HS-27A (cell line): Measurements from ENCODE around the gene TIMM44.

Experiments
- DNase-seq: peaks from one replicate; pipeline ENCODE4 v3.0.0-alpha.2; 2012; ENCODE audit warnings: low read depth, missing footprints

The TIMM44 gene, protein sequence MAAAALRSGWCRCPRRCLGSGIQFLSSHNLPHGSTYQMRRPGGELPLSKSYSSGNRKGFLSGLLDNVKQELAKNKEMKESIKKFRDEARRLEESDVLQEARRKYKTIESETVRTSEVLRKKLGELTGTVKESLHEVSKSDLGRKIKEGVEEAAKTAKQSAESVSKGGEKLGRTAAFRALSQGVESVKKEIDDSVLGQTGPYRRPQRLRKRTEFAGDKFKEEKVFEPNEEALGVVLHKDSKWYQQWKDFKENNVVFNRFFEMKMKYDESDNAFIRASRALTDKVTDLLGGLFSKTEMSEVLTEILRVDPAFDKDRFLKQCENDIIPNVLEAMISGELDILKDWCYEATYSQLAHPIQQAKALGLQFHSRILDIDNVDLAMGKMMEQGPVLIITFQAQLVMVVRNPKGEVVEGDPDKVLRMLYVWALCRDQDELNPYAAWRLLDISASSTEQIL

DNA sequence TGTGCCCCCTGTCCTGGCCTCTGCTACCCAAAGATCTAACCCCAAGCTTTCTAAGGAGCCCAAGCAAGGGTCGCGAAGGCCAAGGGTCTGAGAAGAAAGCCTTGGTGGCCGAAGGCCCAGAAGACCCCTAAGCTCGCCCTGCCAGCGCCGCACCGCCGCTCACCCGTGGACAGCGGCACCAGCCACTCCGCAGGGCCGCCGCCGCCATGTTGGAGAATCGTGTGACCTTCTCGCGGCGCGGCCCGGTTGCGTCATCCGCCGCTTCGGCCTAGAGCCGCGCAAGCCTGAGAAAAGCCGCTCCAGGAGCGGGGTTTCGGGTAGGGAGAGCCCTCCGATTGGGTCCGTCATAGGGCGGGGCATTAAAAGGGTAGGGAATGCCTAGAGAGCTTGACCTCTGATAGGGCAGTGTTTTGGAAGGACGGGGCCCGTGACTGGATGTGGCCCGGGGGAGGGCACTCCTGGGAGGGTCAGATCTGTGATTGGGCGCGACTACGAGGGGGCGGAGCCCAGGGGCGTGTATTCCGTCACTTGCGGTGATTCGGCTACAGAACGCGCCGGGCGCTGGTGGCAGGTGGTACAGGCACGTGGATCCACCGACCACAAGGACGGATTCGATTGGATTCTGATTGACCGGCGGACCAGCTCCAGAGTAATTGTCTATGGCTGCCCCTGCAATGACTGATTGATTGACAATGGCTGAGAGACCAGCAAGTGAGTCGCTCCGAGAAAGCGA is at the start of gene TIMM44:
Gene TIMM44, minus strand, starts transcription at position 223 of the 733 bp plus-strand sequence. Its CDS starts 15 bp downstream, at position 208.
- peak; percentile 94 for DNase-seq

DNA sequence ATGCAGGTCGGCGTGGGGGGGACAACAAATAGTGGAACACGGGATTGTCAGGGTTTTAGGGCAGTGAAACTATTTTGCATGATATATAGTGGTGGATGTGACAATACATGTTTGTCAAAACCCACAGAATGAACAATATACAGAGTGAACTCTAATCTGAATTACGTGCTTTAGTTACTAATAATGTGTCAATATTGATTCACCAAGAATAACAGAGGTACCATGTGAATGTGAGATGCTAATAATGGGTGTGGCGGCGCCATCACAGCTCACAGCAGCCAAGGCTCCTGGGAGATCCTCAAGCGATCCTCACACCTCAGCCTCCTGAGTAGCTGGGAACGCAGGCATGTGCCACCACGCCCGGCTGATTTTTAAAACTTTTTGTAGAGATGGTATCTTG is 49.1 kb upstream of the TIMM44 start:
- no peak for DNase-seq

DNA sequence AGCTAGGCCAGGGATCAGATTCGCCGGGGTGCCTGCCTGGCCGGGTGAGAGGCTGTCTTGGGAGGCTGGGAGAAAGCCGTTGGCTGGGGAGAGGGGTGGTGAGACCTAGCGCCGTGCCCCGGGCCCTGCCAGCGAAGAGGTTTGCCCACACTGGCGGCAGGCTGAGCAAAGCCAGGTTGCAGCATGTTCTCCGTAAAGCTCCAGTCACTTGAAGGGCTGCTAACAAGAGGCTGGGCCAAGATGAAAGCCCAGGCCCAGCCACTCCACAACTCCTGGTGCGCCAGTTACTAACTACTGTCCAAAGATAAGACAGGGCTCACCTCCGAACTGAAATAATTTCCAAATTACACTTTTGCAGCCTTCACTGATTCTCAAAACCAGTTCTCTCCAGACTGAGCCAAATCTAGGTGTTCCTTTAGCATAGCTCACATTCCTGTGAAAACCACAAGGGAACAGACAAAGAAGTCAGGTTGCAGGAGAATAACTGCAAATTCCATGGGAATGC is 45.7 kb upstream of the TIMM44 start:
- no peak for DNase-seq

DNA sequence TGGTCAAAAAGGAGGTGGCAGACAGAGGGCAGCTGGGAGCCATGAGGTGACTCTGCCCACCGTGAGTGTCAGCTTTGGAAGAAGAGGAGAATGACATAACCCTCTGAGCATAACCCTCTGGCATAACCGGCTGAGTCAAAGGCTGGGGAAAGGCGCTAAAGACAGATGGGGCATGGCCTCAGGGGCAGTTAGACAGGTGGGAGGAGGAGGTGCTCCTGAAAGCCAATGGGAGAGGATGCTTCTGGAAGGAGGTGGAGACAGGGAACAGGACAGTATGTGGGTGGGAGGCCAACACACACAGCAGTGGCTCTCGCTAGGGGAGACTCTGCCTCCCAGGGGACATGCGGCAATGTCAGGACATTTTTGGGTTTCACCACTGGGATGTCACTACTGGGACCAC is 44.8 kb upstream of the TIMM44 start:
- no peak for DNase-seq

DNA sequence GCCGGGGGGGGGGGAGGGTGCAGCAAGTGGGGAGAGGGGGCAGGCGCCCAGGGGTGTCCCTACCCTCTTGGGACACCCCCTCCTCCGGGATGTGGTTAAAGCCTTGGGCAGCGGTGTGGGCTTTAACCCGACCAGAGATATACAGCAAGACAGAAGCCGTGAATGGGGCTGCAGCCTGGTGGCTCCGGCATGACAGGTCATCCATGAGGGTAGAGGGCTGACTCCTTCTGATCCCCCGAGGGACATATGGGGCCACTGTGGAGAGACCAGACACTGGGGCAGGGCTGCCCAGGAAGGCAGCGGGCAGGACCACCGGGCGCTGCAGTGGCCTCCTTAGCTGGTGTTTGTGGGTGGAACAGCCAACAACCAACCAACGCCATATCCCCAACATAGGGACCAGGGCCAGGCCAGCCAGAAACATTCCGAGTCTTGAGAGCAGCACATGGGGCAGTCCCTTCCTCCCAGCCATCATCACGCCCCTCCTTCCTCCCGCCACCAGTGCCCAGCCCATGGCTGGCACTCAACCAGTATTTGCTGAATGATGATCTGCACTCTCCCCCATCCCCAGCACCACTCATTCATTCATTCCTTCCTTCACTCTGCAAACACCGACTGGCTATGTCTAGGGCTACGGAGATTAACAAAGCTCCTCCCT is 43.8 kb upstream of the TIMM44 start:
- no peak for DNase-seq

DNA sequence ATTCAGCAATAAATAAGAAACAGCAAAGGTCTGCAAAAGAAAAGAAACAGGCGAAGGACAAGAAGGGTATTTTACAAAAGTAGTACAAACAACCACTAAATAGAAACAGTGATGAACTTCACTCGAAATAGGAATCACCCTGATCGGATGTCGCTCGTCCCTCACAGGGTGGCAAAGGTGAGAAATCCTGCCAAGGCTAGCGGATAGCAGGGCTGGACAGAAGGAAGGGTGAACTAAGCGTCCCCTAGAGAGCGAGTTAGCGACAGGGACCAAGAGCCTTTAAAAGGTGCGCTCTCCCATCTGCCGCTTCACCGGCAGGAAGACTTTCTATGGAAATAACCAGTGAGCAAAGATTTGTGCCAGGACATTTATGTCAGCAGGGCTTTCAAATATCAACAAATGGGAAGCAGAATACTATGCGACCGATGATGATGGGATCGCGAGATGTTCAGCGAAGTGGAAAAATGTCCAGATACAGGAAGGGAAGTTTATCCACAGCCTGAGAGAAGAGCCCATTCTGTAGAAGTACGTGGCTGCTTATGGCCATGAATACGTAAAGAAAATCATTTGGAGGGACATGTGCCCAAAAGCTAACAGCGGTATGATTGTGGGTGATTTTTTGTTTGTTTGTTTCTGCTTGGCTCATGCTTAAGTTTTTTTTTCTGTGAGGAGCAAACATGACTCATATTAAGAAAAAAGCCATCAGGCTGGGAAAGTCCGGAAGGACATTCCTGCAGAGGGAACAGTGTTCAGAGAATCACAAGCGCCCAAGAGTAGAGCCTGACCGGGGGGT is 43.1 kb upstream of the TIMM44 start:
- DNase-seq, result no peak

DNA sequence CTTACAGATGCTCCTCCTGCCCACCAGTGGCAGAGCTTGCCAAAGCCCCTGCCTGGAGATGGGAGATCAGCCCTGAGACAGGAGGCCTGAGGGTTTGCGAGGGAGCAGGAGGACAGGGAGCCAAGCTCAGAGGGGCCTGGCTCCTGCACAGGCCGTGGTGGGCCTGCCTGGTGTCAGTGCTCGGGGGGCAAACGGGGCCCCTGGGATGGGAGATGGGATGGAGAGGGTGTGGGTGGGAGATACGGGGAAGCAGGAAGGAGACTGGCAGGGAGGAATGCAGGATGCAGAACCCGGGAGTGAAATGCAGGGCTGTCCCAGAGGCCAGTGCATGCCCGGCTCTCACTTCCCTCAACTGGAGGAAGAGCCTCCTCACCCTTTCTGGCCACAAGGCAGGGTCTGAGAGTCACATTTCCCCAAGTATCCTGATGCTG is 42.0 kb upstream of the TIMM44 start:
- no peak for DNase-seq

DNA sequence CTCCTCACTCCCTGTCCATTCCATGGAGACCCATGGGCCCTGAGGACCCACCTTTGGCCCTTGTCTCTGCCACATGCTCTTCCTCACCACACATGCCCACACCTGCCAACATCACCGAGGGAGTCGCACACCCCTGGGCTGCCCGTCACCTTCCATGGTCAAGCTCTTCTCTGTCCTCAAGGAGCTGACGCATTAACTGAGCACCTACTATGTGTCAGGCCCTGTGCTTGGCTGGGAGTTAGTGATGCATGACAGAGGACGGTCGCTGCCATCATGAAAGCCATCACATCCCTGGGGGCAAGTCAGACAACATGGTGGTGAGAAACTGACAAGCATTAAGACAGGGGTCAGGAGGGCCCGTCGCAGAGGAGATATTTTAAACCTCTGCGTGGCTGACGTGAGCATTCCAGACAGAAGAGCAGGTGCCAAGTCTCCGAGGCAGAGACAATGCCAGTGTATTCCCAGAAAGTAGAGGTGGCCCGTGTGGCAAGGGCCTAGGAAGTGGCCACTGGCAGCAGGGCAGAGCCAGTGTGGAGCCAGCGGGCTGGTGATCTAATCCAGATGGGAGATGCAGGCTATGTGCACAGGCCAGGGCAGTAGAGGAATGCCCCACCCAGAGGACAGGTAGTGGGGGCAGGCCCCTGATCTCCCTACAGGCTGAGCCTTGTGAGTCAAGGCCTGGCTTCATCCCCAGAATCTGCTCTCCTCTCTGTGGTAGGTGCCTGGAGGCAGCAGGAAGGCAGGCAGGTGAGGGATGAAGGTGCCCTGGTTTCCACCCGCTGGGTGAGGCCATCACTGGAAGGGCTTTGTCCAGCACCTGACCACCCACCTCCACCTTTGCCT is 40.8 kb upstream of the TIMM44 start:
- DNase-seq, result no peak

DNA sequence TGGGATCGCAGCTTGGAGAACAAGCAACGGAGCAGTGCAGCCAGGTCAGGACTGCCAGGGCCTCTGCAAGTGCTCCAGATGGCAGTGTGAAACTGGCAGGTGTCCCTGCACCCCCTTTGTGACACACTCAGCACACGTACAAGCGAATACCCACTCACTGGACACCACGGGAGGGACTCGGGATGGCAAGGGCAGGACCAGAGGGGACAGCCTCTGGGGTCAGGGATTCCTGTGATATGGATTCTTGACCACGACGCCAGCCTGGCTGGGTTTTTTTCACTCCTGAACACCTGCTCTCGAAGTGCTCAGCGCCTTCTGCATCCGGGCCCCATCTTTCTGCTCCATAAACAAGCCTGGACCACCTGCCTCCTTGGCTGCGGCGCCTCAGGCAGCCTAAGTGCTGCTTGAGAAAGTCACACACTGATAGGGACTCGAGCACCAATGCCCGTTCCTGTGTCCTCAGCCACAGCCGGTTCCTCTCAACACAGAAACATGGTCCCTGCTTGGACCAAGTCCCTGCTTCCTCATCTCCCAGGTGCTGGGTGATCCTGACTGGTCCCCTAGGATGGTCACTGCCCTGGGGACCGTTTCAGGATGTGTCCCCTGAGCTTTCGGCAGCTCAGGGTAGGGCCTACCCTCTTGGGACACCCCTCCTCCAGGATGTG is 40.0 kb upstream of the TIMM44 start:
- no peak for DNase-seq

DNA sequence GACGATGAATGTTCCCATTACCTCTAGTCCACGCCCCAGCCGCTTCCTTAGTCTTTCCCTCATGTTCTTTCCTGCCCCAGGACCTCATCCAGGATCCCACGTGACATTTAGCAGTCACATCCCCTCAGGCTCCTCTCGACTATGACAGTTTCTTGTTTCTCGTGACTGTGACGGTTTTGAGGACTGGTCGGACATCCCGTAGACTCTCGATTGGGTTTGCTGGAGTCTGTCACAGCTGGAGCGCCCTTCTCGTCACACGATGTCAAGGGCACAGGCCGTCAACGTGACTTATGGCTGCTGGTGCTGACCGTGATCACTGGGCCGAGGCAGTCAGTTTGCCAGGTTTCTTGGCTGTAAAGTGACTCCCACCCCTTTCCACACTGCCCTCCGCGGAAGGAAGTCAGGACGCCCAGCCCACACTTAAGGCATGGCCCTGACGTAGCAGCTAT is 39.2 kb upstream of the TIMM44 start:
- no peak for DNase-seq

DNA sequence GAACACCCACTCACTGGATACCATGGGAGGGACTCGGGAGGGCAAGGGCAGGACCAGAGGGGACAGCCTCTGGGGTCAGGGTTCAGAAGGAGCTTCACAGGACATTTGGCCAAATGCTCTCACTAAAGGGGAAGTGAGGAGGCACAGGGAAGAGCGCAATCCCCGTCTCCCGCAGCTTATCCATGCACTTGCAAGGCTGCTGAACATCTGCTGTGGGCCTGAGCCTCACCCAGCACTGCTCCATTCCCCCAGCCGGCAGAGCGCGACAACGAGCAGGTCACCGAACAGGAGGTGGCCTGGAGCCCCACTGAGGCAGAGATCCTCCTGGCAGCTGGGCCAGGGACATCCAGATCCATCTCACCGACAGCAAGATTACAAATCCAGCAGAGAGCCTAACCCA is 38.6 kb upstream of the TIMM44 start:
- no peak for DNase-seq

DNA sequence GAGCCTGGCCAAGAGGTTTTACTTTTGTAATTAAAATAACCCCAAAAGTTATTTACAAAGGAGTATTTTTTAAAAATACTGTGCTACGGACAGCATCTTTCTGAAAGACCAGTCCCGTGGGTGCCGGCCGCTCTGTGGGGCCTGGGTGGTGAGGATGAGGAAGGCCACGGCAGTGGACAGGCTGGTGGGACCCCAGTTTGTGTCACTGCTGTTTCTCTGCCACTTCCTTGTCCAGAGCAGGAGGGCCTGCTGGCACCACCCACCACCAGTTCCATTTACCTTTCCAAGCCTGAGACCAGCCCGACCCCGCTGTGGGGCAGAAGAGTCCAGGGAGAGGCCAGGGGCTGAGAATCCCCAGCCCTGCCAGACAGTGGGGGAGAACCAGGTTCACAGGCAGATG is 38.2 kb upstream of the TIMM44 start:
- no peak for DNase-seq

DNA sequence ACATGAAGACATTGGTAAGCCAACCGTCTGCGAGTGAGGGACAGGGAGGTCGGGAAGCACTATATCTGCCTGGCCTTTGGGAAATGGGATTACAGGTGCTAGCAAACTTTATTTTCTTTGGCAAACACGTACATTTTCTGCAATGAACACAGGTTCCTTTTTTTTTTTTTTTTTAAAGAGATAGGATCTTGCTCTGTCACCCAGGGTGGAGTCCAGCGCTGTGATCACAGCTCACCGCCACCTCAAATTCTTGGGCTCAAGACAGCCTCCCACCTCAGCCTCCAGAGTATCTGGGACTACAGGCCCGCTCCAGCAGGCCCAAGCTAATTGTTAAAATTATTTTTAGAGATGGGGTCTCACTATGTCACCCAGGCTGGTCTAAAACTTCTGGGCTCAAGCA is 37.7 kb upstream of the TIMM44 start:
- no peak for DNase-seq

DNA sequence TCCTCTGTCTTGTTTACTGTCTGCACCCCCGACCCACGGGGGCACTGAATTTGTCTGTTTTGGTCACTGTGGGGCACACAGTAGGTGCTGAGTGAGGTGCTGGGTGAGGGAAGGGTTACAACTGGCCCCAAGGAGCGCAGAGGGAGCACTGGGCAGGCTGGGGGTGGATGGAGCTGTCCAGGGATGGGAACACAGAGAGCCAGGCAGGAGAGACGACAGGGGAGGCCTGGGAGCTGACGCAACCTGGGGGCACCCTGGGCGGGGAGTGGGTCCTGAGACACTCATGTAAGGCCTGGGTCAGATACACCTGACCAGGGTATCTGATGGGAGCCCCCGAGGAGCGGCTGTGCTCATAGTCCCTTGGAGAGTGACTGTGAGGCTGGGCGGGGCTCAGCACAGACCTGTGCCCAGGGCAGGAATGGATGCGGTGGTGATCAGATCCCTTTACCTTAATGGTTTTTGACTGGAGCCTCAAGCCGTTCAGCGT is 37.2 kb upstream of the TIMM44 start:
- DNase-seq, result no peak

DNA sequence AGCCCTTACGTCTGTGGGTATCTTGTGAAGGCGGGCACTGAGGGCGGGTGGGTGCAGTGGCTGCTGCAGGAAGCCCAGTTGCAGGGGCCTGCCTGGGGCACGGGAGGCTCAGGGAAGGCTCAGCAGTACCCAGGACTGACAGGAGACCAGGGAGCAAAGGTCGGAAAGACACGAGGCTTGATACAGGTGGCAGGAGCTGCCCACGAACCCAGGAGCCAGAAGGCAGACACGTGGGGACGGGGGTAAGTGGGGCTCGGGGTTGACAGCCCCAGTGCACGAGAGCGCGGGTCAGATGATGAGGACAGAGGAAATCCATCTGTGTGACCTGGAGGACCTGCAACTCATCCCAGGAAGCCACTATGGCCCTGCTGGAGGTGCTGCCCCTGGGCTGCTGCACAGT is 36.7 kb upstream of the TIMM44 start:
- no peak for DNase-seq

DNA sequence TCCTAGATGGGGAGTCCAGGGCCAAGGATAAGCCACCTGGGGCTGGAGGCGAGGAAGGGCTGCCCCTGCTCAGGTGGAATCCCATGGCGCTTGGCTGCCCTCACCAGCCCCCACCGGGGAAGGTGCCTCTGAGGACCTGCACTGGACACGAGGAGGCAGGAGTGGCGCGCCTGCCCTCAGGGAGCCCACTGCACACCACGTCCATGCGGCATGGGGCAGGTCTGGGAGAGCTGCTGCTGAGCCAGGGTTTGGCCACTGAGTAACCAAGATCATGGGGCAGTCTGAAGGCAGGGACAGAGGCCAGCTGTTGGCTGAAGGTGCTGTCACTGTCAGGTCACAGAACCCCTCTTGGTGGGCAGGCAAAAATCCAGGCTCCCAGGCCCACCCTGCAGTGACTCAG is 36.1 kb upstream of the TIMM44 start:
- DNase-seq, result no peak

DNA sequence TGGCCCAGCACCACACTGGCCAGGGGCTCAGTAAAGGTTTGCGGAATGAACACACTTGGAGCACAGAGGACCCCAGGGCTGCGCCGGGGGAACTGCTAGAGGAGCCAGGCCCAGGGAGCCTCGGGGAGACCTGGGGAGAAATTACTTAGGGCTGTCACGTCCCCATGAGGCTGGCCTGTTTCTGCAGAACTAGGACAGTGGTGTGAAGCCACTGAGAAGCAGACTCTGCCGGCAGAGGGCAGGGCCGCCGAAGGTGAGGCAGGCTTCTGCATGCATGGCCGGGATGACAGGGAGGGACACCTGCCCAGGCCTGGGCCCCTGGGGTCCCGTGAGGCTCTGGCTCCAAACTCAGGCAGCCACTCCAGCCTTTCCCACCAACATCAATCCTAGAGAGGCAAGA is 35.5 kb upstream of the TIMM44 start:
- no peak for DNase-seq

DNA sequence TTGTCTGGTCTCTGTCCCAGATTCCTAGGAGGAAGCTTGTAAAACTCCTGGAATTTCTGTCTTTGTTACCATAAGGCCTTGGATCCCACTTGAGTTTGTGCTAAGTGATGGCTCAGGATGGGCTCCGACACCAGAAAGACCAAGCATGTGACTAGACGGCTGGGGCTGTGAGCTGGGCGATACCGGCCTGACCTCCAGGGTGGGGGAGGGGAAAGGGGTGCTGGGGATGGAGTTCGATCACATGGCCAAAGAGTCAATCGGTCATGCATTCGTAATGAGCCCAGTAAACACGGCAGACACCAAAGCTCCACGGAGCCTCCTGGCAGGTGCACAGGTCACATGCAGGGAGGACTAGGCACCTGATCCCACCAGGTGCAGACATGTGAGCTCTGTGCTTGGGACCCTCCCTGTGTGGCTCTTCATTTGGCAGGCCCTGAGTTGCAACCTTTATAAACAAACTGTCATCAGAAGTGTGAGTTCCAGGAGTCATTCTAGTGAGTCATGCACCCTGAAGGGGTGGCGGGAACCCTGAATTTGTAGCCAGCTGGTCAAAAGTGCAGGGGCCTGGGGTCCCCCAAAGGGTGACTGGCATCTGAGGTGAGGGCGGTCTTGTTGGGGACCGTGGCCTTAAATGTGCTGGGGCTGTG is 34.8 kb upstream of the TIMM44 start:
- DNase-seq, result no peak

DNA sequence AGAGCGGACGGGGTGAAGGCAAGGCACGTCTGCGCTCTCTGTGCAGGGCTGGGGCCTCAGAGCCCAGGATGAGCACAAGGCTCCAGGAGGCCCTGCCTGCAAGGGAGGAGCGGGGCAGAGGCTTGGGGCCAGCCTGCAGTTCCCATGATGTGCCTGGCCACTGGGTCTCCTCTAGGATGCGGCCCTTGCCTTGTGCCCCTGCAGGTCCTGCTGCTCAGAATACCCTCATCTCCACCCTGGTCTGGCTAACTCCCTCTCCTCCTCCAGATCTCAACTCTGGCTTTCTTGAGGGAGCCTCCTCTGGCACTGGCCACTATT is 34.2 kb upstream of the TIMM44 start:
- no peak for DNase-seq
